GM12878 (cell line): ENCODE measurements around the gene BRICD5. TPM values are rescaled to one million over a fixed set of nuclear protein-coding genes. Genes with fewer than 3 reads are reported as not detected.

Source experiments
- ATAC-seq: fragments of 200-7000 bp; cut with Tn5 transposase; 3 replicates; pipeline ENCODE4 v1.9.1; 2020; ENCODE audit warnings: mild to moderate bottlenecking, moderate library complexity
- BruUV-seq: library from RNA; stranded (reverse); fragments of 400-500 nt; replicated peaks from 2 replicates; lab custom pipeline; 2021; lab: Mats Ljungman, UMichigan
- CTCF ChIA-PET: fragments of 300-600 bp; sonication (Branson Sonifier 250); formaldehyde crosslinking; extraction: SDS; loops from one replicate; lab custom pipeline; 2021; ENCODE audit warnings: inconsistent platforms; lab: Yijun Ruan, JAX
- POLR2A ChIA-PET: fragments of 350-600 bp; formaldehyde crosslinking; extraction: SDS; loops from one replicate; lab custom pipeline; 2021; ENCODE audit warnings: inconsistent platforms; lab: Charles Lee
- RAD21 ChIA-PET: fragments of 300-600 bp; sonication (Branson Sonifier 250); formaldehyde crosslinking; loops from one replicate; lab custom pipeline; 2023; ENCODE audit warnings: antibody characterized with exemption; ENCODE audit not compliant: unreplicated experiment; lab: Charles Lee
- SMC1A ChIA-PET: fragments of 300-600 bp; sonication (Branson Sonifier 250); formaldehyde crosslinking; loops from one replicate; lab custom pipeline; 2023; ENCODE audit not compliant: unreplicated experiment, uncharacterized antibody; lab: Charles Lee
- DNase-seq: peaks from one replicate; pipeline ENCODE4 v3.0.0-alpha.2; 2011; ENCODE audit warnings: low read depth, low spot score
- FAIRE-seq: peaks from 3 replicates; lab custom pipeline; 2011; peaks lifted over from hg19 to GRCh38; lab: Jason Lieb, UNC
- H2AFZ ChIP-seq: 2 replicates; pipeline ENCODE4 v1.6.0; 2011; ENCODE audit warnings: low read depth, low read length, control low read depth; ENCODE audit not compliant: control insufficient read depth
- H3K27ac ChIP-seq: 2 replicates; pipeline ENCODE4 v1.5.1; 2011; ENCODE audit warnings: control low read depth; ENCODE audit not compliant: control insufficient read depth, insufficient read depth
- H3K27me3 ChIP-seq, 2 experiments: replicated peaks in 1 of 2; 2 replicates each; pipeline versions ENCODE4 v1.6.0 to v1.6.1; 2011; ENCODE audit warnings: low read length in 1 of 2; ENCODE audit not compliant: control insufficient read depth in 2 of 2, insufficient read depth in 2 of 2
- H3K36me3 ChIP-seq, 2 experiments: 2 replicates each; pipeline ENCODE4 v1.5.1; 2011; ENCODE audit warnings: low read length in 1 of 2; ENCODE audit not compliant: control insufficient read depth in 2 of 2, insufficient read depth in 2 of 2
- H3K4me1 ChIP-seq: 2 replicates; pipeline ENCODE4 v1.6.1; 2011; ENCODE audit warnings: mild to moderate bottlenecking, low read length, moderate library complexity, mixed read lengths; ENCODE audit not compliant: control insufficient read depth, insufficient read depth
- H3K4me2 ChIP-seq: 2 replicates; pipeline ENCODE4 v1.6.0; 2011; ENCODE audit warnings: control low read depth; ENCODE audit not compliant: control insufficient read depth, insufficient read depth
- H3K4me3 ChIP-seq: fragments of 200-600 bp; sonication (generic); 2 replicates; pipeline ENCODE4 v1.5.1; 2016
- H3K79me2 ChIP-seq: 2 replicates; pipeline ENCODE4 v1.6.0; 2011; ENCODE audit warnings: low read length; ENCODE audit not compliant: control insufficient read depth, insufficient read depth
- H3K9ac ChIP-seq: 2 replicates; pipeline ENCODE4 v1.8.0; 2011; ENCODE audit warnings: low read length, control low read depth, mixed read lengths; ENCODE audit not compliant: control insufficient read depth, insufficient read depth
- H3K9me3 ChIP-seq: replicated peaks from 3 replicates; pipeline ENCODE4 v1.5.1; 2011; ENCODE audit warnings: mild to moderate bottlenecking, low read length; ENCODE audit not compliant: control insufficient read depth, insufficient read depth
- H4K20me1 ChIP-seq: 2 replicates; pipeline ENCODE4 v1.6.0; 2011; ENCODE audit not compliant: control insufficient read depth, insufficient read depth
- BHLHE40 ChIP-seq, 2 experiments: fragments of 450-650 bp in 1 of 2; IDR thresholded peaks; 2 replicates each; pipeline ENCODE4 v1.6.1; 2011 to 2017; ENCODE audit warnings: low read depth in 2 of 2, borderline replicate concordance in 1 of 2, improper control_type of control experiment in 1 of 2, low read length in 1 of 2, mild to moderate bottlenecking in 1 of 2
- HDAC2 ChIP-seq: fragments of 200-600 bp; sonication (generic); IDR thresholded peaks from 2 replicates; pipeline ENCODE4 v1.6.1; 2017
- POLR2A ChIP-seq: IDR thresholded peaks from 2 replicates; pipeline ENCODE4 v1.6.1; 2011; ENCODE audit warnings: low read depth, mild to moderate bottlenecking, low read length
- POLR2AphosphoS5 ChIP-seq: IDR thresholded peaks from 2 replicates; pipeline ENCODE4 v1.6.1; 2011; ENCODE audit warnings: mild to moderate bottlenecking, low read length, inconsistent platforms
- TAF1 ChIP-seq: IDR thresholded peaks from 2 replicates; pipeline ENCODE4 v1.6.1; 2011; ENCODE audit warnings: mild to moderate bottlenecking, low read depth, low read length, borderline replicate concordance
- ZBTB4 ChIP-seq: fragments of 450-650 bp; formaldehyde crosslinking; IDR thresholded peaks from 2 replicates; pipeline ENCODE4 v1.4.0; 2022; ENCODE audit warnings: mild to moderate bottlenecking, moderate library complexity
- whole genome bisulfite sequencing: methylation state at CpG from one replicate; pipeline ENCODE4 v1.1.6; 2016; ENCODE audit warnings: low lambda C conversion rate; ENCODE audit not compliant: insufficient replicate concordance, insufficient coverage; ENCODE audit errors: missing lambda C conversion rate; 5-methylcytosine and 5-hydroxymethylcytosine counted together
- in situ Hi-C: fragments of 300-500 bp; cut with MboI; formaldehyde crosslinking; loops from 9 replicates; pipeline ENCODE4 v1.14.3; 2018; ENCODE audit warnings: mixed read lengths
- intact Hi-C: fragments of 100-400 bp; cut with micrococcal nuclease; formaldehyde crosslinking; loops from one replicate; pipeline ENCODE4 v1.14.2; 2022; ENCODE audit not compliant: unreplicated experiment
- polyA plus RNA-seq, 11 experiments: library from polyadenylated mRNA; depleted of rRNA in 4 of 11; unstranded in 6 of 11; stranded (reverse) in 5 of 11; fragments of >200 nt; fragmentation: Nextera tagmentation in 4 of 11; fragmentation: Illumina TruSeq in 1 of 11; extraction: Ambion mirVana in 4 of 11; extraction: Trizol in 1 of 11; gene quantifications; 1 replicate in 1 of 11; 2 replicates in 10 of 11; pipeline versions ENCODE4 v1.2.1 to v1.2.3, GENCODE V29; 2011 to 2016; ENCODE audit warnings: inconsistent platforms in 2 of 11, missing spikeins in 2 of 11, low read depth in 1 of 11
- total RNA-seq, 4 experiments: library from RNA; depleted of rRNA in 3 of 4; stranded (reverse); fragments of >200 nt in 3 of 4; fragmentation: Illumina TruSeq in 1 of 4; extraction: Trizol in 1 of 4; gene quantifications; 2 replicates each; pipeline versions ENCODE4 v1.2.1 to v1.2.3, GENCODE V29; 2013 to 2021

BRICD5 gene
- total and polyA plus RNA-seq, 10 of the 15 experiments (the other 5 are each of a cell fraction or from before 2014, with no cell fraction given) = 0.58 to 11.6 (median 1.5) TPM; not detected in 1

- in situ Hi-C loops (no loop called here), intact Hi-C loops (no loop called here)
- DNase-seq (no peak), ATAC-seq (no peak), FAIRE-seq (no peak)
- POLR2A ChIA-PET = no interaction called here
- SMC1A ChIA-PET = no interaction called here
- H3K27me3 ChIP-seq = no peaks in the 10 kb centered on the region
- RAD21 ChIA-PET = no interaction called here
- peaks cover 33 to 50% of the 10 kb centered on the region in 2 experiments for H3K36me3 ChIP-seq
- H3K4me3 ChIP-seq = no peak overlapping the region
- H3K9ac ChIP-seq = no peak overlapping the region
- H3K79me2 ChIP-seq = peaks cover 2% of the 10 kb centered on the region; the same call in 1 of the 2 replicates
- CTCF ChIA-PET = interaction anchor here (0.7 to 1.7 kb wide), 3 partner anchors 63 to 317 kb away, joined by 3 to 5 read pairs (median 3); no protein-coding TSS in a partner anchor
- TF ChIP-seq BHLHE40 (IDR thresholded peaks at IDR 0.05; ENCODE audit: borderline replicate concordance in 1 of 2, low read depth in 2 of 2, low read length in 1 of 2) (no peak), TAF1 (no peak), HDAC2 (no peak)
- no peaks in the 10 kb centered on the region for H4K20me1 ChIP-seq
- H3K9me3 ChIP-seq = no peaks in the 10 kb centered on the region
- H3K4me2 ChIP-seq = no peak overlapping the region
- H2AFZ ChIP-seq = no peak overlapping the region
- 98% methylated on average over 6 of the region's 6 CpGs for WGBS
- H3K4me1 ChIP-seq = no peaks in the 10 kb centered on the region
- H3K27ac ChIP-seq = no peak overlapping the region
- BruUV-seq = no TSS peak
These were observed 47.1 kb upstream of the BRICD5 start for GRCh38 chr16:2257726-2258125.

GRCh38 chr16:2256531-2257140 is 46.0 kb upstream of the BRICD5 start:
- RAD21 ChIA-PET = no interaction called here
- no TSS peak for BruUV-seq
- no peaks in the 10 kb centered on the region for H3K9me3 ChIP-seq
- POLR2A ChIA-PET = interaction anchor here (0.6 kb wide), 1 partner anchor 33 kb away, joined by 6 read pairs; no protein-coding TSS in a partner anchor
- SMC1A ChIA-PET = no interaction called here
- TF ChIP-seq POLR2A = peak; percentile 52; the same call in 1 of the 2 replicates
- TF ChIP-seq ZBTB4 (CRISPR knock-in tag) = no peak
- TF ChIP-seq POLR2AphosphoS5 = peak; percentile 34; the same call in 1 of the 2 replicates
- H3K79me2 ChIP-seq = no peaks in the 10 kb centered on the region; the same call in 1 of the 2 replicates
- no peaks in the 10 kb centered on the region for H4K20me1 ChIP-seq
- H2AFZ ChIP-seq = no peak overlapping the region
- no peak overlapping the region for H3K4me3 ChIP-seq
- intact Hi-C loops = no loop called here
- DNase-seq (no peak), ATAC-seq (no peak), FAIRE-seq (no peak)
- H3K36me3 ChIP-seq = peaks cover 32 to 42% of the 10 kb centered on the region in 2 experiments
- H3K27me3 ChIP-seq = no peaks in the 10 kb centered on the region
- over 99% methylated on average over 12 of the region's 12 CpGs for WGBS
- CTCF ChIA-PET = interaction anchor here (0.7 to 1.0 kb wide), 2 partner anchors 10 to 46 kb away, joined by 3 read pairs; partner anchors contain the start of gene BRICD5
- H3K4me1 ChIP-seq = peaks cover 6% of the 10 kb centered on the region
- in situ Hi-C loops = no loop called here
- no peak overlapping the region for H3K9ac ChIP-seq
- no peak overlapping the region for H3K4me2 ChIP-seq
- H3K27ac ChIP-seq = no peak overlapping the region
